ENCODE measurements around the gene ATP8B4. TPM values are rescaled to one million over a fixed set of nuclear protein-coding genes. Genes with fewer than 3 reads are reported as not detected.

Gene ATP8B4
- total RNA-seq, 6 donors from 2014 or later: 2.2 to 9.4 (median 5.4) TPM

- 76 to 81% methylated on average over 5 of the region's 5 CpGs for WGBS, 2 donors
- Histone ChIP-seq H3K27ac (no peak overlapping the region), H3K9me3 (no peaks in the 10 kb centered on the region), H3K4me3 (no peak overlapping the region), H3K27me3 (no peaks in the 10 kb centered on the region), H3K4me1 (no peaks in the 10 kb centered on the region), H3K36me3 (no peaks in the 10 kb centered on the region)
- no peak for TF ChIP-seq CTCF (IDR thresholded peaks at IDR 0.05)
- TF ChIP-seq POLR2AphosphoS5 (IDR thresholded peaks at IDR 0.05): no peak
- TF ChIP-seq POLR2A (IDR thresholded peaks at IDR 0.05): no peak
- TF ChIP-seq EP300 (IDR thresholded peaks at IDR 0.05): no peak
- DNase-seq (no peak), ATAC-seq (ENCODE audit: low FRiP score in 2 of 2) (peak in 1 of 2 donors; percentile 16)
These were observed 271.4 kb downstream of the ATP8B4 start for GRCh38 chr15:49847423-49848281.

- Histone ChIP-seq H3K9me3 (no peaks in the 10 kb centered on the region), H3K27me3 (no peaks in the 10 kb centered on the region), H3K36me3 (no peaks in the 10 kb centered on the region), H3K4me1 (no peaks in the 10 kb centered on the region), H3K4me3 (no peak overlapping the region), H3K27ac (no peak overlapping the region)
- TF ChIP-seq POLR2A (IDR thresholded peaks at IDR 0.05) (no peak), CTCF (IDR thresholded peaks at IDR 0.05) (no peak), EP300 (IDR thresholded peaks at IDR 0.05) (no peak), POLR2AphosphoS5 (IDR thresholded peaks at IDR 0.05) (no peak)
- 69 to 77% methylated on average over 6 to 7 of the region's 7 CpGs for WGBS, 2 donors
- DNase-seq: no peak
- no peak for ATAC-seq (ENCODE audit: low FRiP score in 2 of 2)
These were observed 274.6 kb downstream of the ATP8B4 start for GRCh38 chr15:49844390-49844789.

DNA sequence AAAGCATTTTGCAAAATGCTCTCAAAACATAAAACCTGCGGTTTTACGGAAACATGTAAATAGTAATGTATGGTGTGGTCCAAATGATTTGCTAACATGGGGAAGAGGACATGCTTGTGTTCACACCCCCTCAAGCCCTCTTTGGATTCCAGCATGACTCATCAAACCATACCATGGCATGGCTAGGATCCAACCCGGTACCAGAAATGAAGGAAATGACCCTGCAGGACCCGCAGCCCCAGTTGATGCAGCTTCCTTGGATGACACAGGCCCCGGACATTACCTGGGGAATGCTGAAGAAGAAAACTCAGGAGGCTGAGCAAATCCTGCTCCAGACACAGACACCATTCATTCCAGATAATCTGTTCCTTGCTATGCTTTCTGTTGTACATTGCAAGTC, 275.3 kb downstream of the ATP8B4 start:
- DNase-seq (no peak), ATAC-seq (ENCODE audit: low FRiP score in 2 of 2) (no peak)
- Histone ChIP-seq H3K4me3 (no peak overlapping the region), H3K27me3 (no peaks in the 10 kb centered on the region), H3K36me3 (no peaks in the 10 kb centered on the region), H3K9me3 (no peaks in the 10 kb centered on the region), H3K4me1 (no peaks in the 10 kb centered on the region), H3K27ac (no peak overlapping the region)
- WGBS, 2 donors: 87 to 92% methylated on average over 5 of the region's 5 CpGs
- TF ChIP-seq POLR2AphosphoS5 (IDR thresholded peaks at IDR 0.05) (no peak), POLR2A (IDR thresholded peaks at IDR 0.05) (no peak), CTCF (IDR thresholded peaks at IDR 0.05) (no peak), EP300 (IDR thresholded peaks at IDR 0.05) (no peak)

DNA sequence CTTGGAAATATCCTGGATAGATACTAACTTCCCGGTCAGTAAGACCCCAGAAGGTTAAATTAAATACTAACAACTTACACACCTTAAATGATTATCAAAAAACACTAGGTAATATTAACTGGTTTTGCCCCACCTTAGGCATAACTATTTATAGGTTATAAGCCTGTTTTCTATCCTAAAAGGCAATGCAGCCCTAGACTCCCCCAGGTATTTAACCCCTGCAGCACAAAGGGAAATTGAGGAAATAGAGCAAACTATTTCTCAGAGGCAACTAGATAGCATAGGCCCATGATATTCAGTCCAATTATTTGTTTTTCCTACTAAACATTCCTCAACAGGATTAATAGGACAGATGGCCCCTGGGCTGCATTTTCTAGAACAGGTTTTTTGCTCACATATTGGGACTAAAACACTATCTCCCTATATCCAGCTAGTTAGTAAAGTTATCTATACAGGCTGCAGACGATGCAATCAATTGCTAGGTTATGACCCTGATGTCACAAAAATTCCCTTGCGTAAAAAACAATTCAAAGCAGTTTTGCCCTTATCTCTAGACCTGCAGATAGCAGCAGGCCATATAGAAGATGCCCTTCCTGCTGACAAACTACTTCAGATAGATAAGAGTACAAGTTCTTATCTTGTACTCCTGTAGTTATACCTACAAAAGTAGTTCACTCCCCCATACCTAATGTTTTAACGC, 276.9 kb downstream of the ATP8B4 start:
- 62 to 89% methylated on average over 4 of the region's 4 CpGs for WGBS, 2 donors
- TF ChIP-seq POLR2A (IDR thresholded peaks at IDR 0.05): no peak
- Histone ChIP-seq H3K27me3 (no peaks in the 10 kb centered on the region), H3K9me3 (no peaks in the 10 kb centered on the region), H3K36me3 (no peaks in the 10 kb centered on the region), H3K27ac (no peak overlapping the region), H3K4me1 (no peaks in the 10 kb centered on the region), H3K4me3 (no peak overlapping the region)
- ATAC-seq (ENCODE audit: low FRiP score in 2 of 2) (no peak), DNase-seq (no peak)

DNA sequence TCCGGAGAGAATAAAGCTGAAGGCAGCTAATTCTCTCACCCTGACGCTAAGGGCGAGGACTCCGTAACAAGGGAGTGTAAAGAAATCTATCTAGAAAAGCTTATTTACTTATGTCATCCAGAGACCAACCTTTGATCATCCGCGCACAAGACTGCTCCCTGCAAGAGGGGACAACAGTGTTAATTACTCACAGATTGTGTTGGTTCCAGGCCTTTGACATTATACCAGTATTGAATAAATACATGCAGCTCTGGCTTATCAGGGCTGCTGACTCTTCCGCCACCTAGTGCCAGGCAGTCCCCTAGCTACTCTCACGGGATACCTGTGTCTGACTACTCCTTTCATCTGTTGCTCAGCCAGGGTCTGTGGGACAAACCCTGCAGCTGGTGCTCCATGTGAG, 286.5 kb downstream of the ATP8B4 start:
- Histone ChIP-seq H3K27ac (no peak overlapping the region), H3K9me3 (no peaks in the 10 kb centered on the region), H3K4me3 (no peak overlapping the region), H3K4me1 (no peaks in the 10 kb centered on the region), H3K27me3 (no peaks in the 10 kb centered on the region), H3K36me3 (no peaks in the 10 kb centered on the region)
- DNase-seq (no peak), ATAC-seq (ENCODE audit: low FRiP score in 2 of 2) (no peak)
- WGBS, 2 donors: 65 to 66% methylated on average over 8 of the region's 8 CpGs
- TF ChIP-seq POLR2A (IDR thresholded peaks at IDR 0.05) (no peak), EP300 (IDR thresholded peaks at IDR 0.05) (no peak), CTCF (IDR thresholded peaks at IDR 0.05) (no peak), POLR2AphosphoS5 (IDR thresholded peaks at IDR 0.05) (no peak)

Data from upper lobe of left lung (tissue), 6 donors.